Measurements from ENCODE around the gene SDK1. TPM values are rescaled to one million over a fixed set of nuclear protein-coding genes. Genes with fewer than 3 reads are reported as not detected.

The SDK1 gene
- total RNA-seq, 1 experiment from 2014 or later: 7.1 TPM

GRCh38 chr7:3591944-3592343, 290.9 kb downstream of the SDK1 start:
- Histone ChIP-seq H3K27me3 (replicated peaks; ENCODE audit: control insufficient read depth, insufficient read depth, low read length) (no peaks in the 10 kb centered on the region), H3K9me3 (no peaks in the 10 kb centered on the region), H3K36me3 (ENCODE audit: control insufficient read depth, insufficient read depth, low read length) (no peaks in the 10 kb centered on the region), H3K4me3 (ENCODE audit: low read depth, low read length) (no peak overlapping the region), H3K4me1 (no peaks in the 10 kb centered on the region)
- Mint-ChIP-seq H3K9me3 (ENCODE audit: unreplicated experiment) (no peaks in the 10 kb centered on the region), H3K27me3 (ENCODE audit: insufficient read depth, unreplicated experiment) (no peaks in the 10 kb centered on the region), H3K4me3 (ENCODE audit: unreplicated experiment) (no peak overlapping the region), H3K4me1 (ENCODE audit: low read depth, unreplicated experiment) (no peaks in the 10 kb centered on the region), H3K27ac (ENCODE audit: unreplicated experiment) (no peak overlapping the region), H3K36me3 (ENCODE audit: insufficient read depth, unreplicated experiment) (no peaks in the 10 kb centered on the region)
- ChIA-PET POLR2A (no interaction called here), CTCF (interaction anchor here (0.9 kb wide), 1 partner anchor 112 kb away, joined by 3 read pairs; no protein-coding TSS in a partner anchor)
- intact Hi-C loops (cut with micrococcal nuclease; ENCODE audit: unreplicated experiment): no loop called here
- DNase-seq: no peak
- TF ChIP-seq, protein P1, sequence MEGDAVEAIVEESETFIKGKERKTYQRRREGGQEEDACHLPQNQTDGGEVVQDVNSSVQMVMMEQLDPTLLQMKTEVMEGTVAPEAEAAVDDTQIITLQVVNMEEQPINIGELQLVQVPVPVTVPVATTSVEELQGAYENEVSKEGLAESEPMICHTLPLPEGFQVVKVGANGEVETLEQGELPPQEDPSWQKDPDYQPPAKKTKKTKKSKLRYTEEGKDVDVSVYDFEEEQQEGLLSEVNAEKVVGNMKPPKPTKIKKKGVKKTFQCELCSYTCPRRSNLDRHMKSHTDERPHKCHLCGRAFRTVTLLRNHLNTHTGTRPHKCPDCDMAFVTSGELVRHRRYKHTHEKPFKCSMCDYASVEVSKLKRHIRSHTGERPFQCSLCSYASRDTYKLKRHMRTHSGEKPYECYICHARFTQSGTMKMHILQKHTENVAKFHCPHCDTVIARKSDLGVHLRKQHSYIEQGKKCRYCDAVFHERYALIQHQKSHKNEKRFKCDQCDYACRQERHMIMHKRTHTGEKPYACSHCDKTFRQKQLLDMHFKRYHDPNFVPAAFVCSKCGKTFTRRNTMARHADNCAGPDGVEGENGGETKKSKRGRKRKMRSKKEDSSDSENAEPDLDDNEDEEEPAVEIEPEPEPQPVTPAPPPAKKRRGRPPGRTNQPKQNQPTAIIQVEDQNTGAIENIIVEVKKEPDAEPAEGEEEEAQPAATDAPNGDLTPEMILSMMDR (IDR thresholded peaks at IDR 0.05; ENCODE audit: insufficient read depth in 1 of 2, low read depth in 1 of 2, low read length in 1 of 2, severe bottlenecking in 1 of 2, unreplicated experiment in 1 of 2): no peak
- BruUV-seq (replicated peaks): no TSS peak

- no peaks in the 10 kb centered on the region for H3K4me1 ChIP-seq
- no peaks in the 10 kb centered on the region for H3K9me3 Mint-ChIP-seq (ENCODE audit: unreplicated experiment)
- no peak overlapping the region for H3K27ac Mint-ChIP-seq (ENCODE audit: unreplicated experiment)
- H3K36me3 Mint-ChIP-seq (ENCODE audit: insufficient read depth, unreplicated experiment): no peaks in the 10 kb centered on the region
- CTCF ChIA-PET: interaction anchor here (0.9 kb wide), 1 partner anchor 113 kb away, joined by 3 read pairs; no protein-coding TSS in a partner anchor
- H3K4me3 Mint-ChIP-seq (ENCODE audit: unreplicated experiment): no peak overlapping the region
- H3K4me1 Mint-ChIP-seq (ENCODE audit: low read depth, unreplicated experiment): no peaks in the 10 kb centered on the region
- POLR2A ChIA-PET: no interaction called here
- DNase-seq: no peak
- H3K36me3 ChIP-seq (ENCODE audit: control insufficient read depth, insufficient read depth, low read length): no peaks in the 10 kb centered on the region
- BruUV-seq (replicated peaks): no TSS peak
- no peaks in the 10 kb centered on the region for H3K27me3 Mint-ChIP-seq (ENCODE audit: insufficient read depth, unreplicated experiment)
- TF ChIP-seq, protein P1 (IDR thresholded peaks at IDR 0.05; ENCODE audit: insufficient read depth in 1 of 2, low read depth in 1 of 2, low read length in 1 of 2, severe bottlenecking in 1 of 2, unreplicated experiment in 1 of 2): peak in 1 of 2 experiments; percentile 26
- intact Hi-C loops (cut with micrococcal nuclease; ENCODE audit: unreplicated experiment): no loop called here
- H3K27me3 ChIP-seq (replicated peaks; ENCODE audit: control insufficient read depth, insufficient read depth, low read length): no peaks in the 10 kb centered on the region
- no peaks in the 10 kb centered on the region for H3K9me3 ChIP-seq
- H3K4me3 ChIP-seq (ENCODE audit: low read depth, low read length): no peak overlapping the region
These were observed 291.5 kb downstream of the SDK1 start for GRCh38 chr7:3592401-3593134.

GRCh38 chr7:3594901-3595300, 293.8 kb downstream of the SDK1 start:
- POLR2A ChIA-PET: no interaction called here
- H3K4me1 Mint-ChIP-seq (ENCODE audit: low read depth, unreplicated experiment): no peaks in the 10 kb centered on the region
- H3K4me3 Mint-ChIP-seq (ENCODE audit: unreplicated experiment): no peak overlapping the region
- intact Hi-C loops (cut with micrococcal nuclease; ENCODE audit: unreplicated experiment): no loop called here
- no peaks in the 10 kb centered on the region for H3K36me3 ChIP-seq (ENCODE audit: control insufficient read depth, insufficient read depth, low read length)
- no peaks in the 10 kb centered on the region for H3K9me3 Mint-ChIP-seq (ENCODE audit: unreplicated experiment)
- H3K27ac Mint-ChIP-seq (ENCODE audit: unreplicated experiment): no peak overlapping the region
- CTCF ChIA-PET: no interaction called here
- no TSS peak for BruUV-seq (replicated peaks)
- DNase-seq: no peak
- no peaks in the 10 kb centered on the region for H3K27me3 Mint-ChIP-seq (ENCODE audit: insufficient read depth, unreplicated experiment)
- H3K9me3 ChIP-seq: no peaks in the 10 kb centered on the region
- no peaks in the 10 kb centered on the region for H3K27me3 ChIP-seq (replicated peaks; ENCODE audit: control insufficient read depth, insufficient read depth, low read length)
- H3K36me3 Mint-ChIP-seq (ENCODE audit: insufficient read depth, unreplicated experiment): no peaks in the 10 kb centered on the region
- H3K4me3 ChIP-seq (ENCODE audit: low read depth, low read length): no peak overlapping the region
- no peaks in the 10 kb centered on the region for H3K4me1 ChIP-seq
- TF ChIP-seq, protein P1 (IDR thresholded peaks at IDR 0.05; ENCODE audit: insufficient read depth in 1 of 2, low read depth in 1 of 2, low read length in 1 of 2, severe bottlenecking in 1 of 2, unreplicated experiment in 1 of 2): no peak

Data from Caco-2 (cell line).